CD4-positive, alpha-beta T cell treated with Interleukin-4 for 1 hour (primary cell): ENCODE results near the gene TMBIM6.
"Not testable (repeated sequence)": the region's sequence is repeated elsewhere in the genome, so short reads cannot be mapped to it uniquely, and the experiment has no call there.

Experiments used
- DNase-seq, 2 donors: peaks; one replicate each; pipeline ENCODE4 v3.0.0-alpha.2; 2020 to 2022

TMBIM6 gene, protein sequence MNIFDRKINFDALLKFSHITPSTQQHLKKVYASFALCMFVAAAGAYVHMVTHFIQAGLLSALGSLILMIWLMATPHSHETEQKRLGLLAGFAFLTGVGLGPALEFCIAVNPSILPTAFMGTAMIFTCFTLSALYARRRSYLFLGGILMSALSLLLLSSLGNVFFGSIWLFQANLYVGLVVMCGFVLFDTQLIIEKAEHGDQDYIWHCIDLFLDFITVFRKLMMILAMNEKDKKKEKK

DNA sequence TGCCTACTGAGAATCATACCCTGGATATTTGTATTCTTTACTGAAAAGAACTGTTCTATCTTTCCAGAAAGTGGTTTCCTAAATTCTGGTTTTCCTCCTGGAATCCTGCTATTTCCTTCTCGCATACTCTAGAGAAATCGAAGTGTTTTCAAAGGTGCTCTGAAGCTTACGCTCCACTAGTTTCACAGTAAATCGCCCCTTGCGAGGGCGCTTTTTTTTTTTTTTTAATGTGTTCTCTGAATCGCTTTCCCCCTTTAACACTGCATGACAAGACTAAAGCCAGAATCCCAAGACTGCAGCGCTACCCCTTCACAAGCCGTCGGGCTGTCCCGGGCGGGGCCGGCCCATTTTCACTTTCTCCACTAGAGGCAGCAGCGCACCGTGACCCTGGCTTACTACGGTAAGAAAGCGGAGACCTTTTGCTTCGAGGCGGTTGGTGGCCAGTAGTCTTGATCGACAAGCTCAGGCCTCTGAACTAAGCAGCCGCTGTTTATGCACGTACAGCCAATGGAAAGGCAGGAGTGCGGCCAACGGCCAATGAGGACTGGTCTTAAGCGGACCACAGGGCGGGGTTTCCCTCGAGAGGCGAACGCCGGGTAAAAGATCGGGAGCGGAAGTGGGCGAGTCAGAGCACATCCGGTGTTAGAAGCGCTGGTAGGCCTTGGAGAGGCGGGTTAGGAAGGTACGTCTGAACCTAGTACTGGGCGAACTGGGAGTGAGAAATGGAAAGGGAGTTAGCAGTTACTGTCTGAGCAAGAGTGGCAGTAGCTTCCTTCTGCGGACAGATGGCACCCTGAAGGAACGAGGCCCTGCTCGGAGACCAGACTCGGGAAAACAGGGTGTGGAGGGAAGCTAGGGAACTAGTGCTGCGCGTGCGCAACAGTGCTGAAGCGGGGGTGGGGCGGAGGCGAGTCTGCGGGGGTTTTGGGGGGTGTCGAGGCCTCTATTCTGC is at the start of gene TMBIM6:
Gene TMBIM6 (plus strand): TSS at position 628 of the 952 bp plus-strand sequence. CDS start 10,937 bp downstream, outside the sequence.
- peak; percentile 100 for DNase-seq

DNA sequence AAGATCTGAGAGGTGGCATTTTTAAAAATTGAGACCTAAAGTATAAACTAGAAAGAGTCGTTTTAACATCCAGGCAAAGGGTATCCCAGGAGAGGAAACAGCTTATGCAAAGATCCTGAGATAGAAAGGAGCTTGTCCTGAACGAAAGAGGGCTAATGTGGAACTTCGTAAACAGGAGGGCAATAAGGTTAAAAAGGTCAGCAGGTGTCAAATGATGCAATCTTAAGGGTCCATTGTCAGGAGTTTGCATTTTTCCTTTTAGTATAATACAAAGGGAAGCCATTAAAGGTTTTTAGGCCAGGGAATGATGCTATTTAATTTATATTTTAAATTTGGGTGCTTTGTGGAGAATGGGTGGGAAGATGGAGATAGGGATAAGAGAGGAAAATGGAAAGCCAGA is 48.5 kb upstream of the TMBIM6 start:
- DNase-seq, result no peak

DNA sequence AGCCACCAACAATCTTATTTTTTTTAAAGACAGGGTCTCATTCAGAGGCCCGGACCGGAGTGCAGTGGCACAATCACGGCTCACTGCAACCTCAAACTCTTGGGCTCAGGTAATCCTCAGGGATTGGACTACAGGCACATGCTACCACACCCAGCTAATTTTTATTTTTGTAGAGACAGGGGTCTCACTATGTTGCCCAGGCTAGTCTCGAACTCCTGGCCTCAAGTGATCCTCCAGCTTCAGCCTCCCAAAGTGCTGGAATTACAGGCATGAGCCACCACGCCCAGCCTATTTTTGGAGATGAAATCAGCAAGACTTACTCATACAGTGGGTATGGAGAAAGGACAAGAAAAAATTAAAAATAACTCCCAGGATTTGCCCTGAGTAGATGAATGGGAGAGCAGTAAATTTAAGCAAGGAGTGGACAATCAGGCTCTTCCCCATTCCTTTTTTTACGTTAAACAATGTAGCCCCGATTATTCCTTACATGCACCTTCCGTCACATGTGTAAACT is 47.4 kb upstream of the TMBIM6 start:
- no peak for DNase-seq

DNA sequence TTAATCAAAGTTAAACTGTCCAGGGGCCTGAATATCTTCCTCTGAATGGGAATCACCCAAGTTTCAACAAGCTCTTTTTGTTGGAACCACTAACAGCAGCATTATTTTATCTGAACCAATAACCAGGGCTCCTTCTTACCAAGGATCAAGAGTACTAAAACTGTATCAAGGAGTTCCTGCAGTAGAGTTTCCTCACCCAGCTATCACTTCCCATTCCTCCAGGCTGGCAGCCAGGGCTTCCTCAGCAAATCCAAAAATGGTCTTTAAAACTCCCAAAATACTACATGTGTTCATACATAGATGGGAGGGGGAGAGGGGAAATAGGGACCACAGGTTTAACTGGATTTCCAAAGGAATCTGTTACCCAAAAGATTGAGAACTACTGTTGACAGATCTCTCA is 44.6 kb upstream of the TMBIM6 start:
- no peak for DNase-seq

DNA sequence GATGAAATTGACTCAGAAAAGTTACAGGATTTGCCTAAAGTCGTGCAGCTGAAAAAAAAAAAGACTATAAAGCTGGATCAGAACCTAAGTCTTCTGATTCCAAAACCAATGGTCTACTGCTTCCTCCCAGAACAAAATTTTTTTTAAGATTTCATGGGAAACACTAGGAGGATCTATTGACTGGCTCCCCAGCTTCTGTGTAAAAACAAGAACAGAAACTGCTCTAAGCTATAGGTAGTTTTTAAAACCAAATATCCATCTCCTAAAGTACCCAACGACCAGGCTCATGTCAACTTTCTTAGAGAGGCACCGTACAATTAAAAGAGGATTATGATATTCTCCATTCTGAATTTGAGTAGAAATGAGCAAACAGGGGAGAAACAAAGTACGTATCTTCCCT is 43.5 kb upstream of the TMBIM6 start:
- no peak for DNase-seq

DNA sequence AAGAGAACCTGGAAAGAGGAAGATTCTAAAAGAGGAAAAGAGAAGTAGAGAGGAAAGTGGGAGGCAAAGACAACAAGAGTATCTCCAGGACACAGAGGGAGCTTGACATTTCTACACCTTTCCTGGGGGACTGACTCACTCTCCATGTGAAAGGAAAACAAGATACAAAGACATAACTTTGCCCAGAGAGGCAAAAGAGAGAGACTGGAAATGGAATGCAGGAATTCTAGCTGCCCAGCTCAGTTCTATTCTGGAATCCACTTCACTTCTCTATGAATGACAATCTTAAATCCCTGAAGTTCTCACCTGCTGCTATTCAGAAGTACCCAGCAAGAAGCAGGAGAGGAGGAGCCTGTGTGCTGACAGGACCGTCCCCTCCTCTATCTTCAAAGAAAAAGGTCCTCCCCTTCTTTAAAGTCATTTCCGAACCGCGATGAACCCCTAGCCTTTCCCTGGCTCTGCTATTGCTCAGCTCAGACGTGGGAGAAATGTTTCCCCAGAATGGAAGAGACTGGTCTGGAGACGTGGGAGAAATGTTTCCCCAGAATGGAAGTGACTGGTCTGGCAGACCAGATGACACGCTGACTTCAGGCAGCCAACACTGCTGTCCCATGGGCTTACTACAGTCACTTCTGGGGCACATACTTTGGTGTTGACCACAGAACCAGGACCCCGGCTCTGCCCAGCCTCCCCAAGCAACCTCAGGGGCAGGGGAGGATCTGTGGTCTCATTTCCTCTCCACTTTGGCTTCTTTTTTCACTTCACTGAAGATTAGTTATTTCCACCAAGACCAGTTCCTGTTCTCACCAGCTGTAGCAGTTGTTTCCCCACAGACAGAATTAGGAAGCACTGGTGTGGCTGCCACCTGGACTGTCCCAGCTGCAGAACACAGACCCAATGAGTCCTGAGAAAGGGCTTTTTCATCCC is 42.5 kb upstream of the TMBIM6 start:
- DNase-seq, result peak; percentile 51

DNA sequence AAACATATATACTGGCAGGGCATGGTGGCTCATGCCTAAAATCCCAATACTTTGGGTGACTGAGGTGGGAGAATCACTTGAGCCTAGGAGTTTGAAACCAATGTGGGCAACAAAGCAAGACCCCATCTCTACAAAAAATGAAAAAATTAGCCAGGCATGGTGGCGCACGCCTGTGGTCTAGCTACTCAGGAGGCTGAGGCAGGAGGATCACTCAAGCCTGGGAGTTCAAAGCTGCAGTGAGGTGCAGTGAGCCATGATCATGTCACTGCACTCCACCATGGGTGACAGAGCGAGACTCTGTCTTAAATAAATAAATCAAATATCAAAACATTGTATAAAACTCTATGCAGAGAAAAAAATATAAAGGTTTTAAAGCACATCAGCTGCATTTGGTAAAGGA is 39.3 kb upstream of the TMBIM6 start:
- no peak for DNase-seq

DNA sequence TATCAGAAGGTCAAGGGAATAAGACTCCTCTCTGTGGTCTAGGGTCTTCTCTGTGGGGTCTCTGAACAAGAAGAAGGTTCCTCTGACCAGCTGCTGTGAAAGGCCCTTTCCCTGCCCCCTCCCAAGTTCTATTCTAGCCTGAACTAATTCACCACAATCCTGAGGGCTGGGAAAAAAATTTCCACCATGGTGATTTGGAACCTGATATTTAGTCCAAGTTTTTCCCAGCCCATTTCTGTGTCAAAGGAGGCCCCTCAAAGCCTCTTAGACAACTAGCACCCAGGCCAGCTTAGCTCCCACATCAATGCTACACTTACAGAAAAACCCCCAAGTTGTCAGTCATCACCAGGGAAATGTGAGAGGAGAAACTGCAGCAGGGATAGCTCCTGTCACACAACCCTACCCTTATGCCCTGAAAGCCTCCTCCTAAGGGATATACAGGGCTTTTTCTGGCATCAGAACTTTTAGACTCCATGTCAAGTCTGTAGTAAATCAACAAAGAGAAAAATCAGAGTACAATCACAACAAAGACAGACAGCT is 38.6 kb upstream of the TMBIM6 start:
- no peak for DNase-seq

DNA sequence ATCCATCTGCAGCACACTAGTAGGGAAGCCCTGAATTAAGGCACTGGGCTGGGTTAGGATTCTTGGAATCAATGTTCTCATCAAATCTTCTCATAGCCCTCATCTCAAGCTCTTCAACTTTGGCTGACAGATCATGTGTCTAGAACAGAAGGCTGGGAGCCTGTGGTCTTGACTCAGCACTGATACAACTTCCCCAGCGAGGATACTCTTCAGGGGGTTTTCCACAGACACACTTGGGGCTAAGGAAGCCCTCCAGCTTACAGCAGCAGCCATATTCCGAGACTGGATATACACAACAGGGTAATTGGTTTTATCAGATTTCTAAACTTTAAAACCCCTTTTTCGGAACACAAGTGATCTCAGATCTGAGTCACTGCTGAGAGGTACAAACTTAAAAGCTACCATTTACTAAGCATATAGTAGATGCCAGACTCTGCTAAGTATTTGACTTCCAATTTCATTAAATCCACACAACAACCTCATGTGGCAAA is 37.7 kb upstream of the TMBIM6 start:
- peak; percentile 38 to 51 for DNase-seq

DNA sequence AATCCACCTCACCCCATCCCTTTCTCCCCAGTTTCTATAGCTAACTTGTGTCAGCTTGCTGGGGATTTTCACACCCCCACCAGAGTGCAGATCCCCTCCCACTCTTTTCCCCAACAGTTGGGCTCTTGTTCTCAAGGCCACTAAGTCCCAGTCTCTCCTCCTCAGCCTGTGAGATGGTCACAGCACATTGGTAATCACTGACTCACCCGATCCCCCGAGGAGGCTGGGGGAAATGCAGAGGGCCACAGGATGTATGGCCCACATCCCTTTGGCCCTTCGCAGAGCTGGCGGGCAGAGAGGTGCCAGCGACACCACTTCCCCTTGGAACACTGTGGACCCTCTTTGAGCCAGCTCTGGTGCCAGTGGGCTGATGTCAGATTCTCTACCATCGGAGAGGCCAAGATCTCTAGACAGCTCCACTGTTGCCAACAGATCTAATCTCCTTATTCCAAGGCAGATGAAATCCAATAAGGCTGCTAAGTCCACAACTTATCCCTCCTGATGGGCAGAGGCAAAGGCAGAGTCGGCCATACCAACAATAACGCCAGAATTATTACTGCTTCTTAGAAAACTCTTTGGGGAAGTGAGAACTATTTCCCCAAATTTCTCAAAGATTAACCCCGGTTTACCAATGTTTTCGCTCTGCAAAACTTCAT is 35.8 kb upstream of the TMBIM6 start:
- DNase-seq, result peak in 1 of 2 donors; percentile 40

DNA sequence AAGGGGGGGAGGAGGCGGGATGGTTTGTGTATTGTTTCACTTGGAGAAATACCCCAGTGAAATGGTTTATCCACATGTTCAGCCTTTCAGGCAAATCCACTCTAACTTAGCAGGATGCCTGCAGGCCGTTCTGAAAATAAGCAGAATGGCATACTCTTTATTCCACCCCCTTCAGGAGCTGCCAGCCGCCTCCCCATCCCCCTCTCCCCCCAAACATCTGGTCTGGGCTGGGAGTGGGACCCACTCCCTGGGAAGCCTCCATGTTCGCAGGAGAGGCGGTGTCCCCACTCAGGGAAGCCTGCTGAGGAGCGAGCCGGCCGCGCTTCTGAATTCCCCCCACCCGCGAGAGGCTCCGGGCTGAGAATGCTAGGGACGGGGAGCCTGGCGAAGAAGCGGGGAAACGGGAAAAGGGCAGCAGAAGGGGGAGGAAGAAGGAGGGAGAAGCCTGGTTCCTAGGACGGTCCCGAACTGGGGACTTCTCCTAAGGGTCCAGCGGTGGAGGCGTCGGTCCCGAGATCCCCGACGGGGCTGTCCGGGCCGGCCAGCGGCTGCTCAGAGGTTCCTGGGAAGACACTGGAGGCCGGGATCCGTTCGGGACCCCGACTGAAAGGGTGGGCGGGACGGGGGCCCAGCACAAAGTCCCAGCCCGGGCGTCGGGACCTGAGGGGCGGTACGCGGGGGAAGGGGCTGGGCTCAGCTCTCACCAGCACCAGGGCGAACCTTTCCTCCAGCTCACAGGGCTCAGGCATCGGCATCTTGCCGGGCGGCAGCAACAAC is 34.8 kb upstream of the TMBIM6 start:
- DNase-seq, result no peak

DNA sequence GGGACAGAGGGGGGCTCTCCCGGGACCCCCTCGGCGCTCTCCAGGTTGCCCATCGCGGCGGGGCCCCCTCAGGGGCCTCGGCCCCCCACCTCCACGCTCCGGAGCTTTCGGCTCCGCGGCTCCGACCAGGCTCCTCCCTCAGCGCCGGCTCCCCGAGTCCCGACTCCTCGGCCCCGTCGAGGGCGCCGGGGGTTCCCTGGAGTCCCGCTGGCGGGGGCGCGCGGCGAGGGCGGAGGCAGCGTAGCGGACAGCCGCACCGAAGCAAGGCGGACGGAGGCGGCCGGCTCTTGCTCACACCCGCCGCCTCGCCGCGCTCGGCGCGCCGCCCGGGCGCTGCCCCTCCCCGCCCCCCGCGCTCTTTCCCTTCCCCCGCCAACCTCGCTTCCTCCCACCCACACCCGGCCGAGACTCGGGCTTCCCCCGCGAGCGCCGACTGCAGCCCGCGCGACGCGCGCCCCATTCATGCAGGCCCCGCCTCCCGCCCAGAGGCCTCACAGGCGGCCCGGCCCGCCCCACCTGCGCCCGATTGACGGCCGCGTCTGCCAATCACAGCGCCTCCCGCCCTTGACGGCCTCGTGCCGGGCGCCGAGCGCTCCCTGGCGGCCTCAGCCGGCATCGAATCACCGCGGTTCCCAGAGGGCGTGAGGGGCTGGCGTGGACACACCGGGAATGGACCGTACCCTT is 34.1 kb upstream of the TMBIM6 start, which contains the start of gene FMNL3:
Gene FMNL3 (minus strand): TSS at position 278 of the 684 bp plus-strand sequence. CDS start 225 bp downstream, at position 53.
- peak; percentile 98 for DNase-seq

DNA sequence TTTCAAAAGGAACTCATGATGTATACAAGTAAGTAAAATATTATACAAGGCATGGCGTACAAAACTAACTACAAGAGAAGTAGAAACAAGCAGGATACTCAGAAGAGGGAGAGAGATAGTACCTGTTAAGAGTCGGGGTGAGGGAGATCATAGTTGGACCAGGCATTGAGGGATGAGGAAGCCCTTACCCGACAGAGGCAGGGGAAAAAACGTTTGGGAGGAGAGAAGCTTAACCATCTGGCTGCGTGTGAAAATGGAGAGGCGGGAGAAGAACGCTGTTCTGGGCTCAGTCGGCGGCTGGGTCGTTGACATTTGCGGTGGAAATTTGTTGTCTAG is 33.6 kb upstream of the TMBIM6 start:
- DNase-seq, result no peak

DNA sequence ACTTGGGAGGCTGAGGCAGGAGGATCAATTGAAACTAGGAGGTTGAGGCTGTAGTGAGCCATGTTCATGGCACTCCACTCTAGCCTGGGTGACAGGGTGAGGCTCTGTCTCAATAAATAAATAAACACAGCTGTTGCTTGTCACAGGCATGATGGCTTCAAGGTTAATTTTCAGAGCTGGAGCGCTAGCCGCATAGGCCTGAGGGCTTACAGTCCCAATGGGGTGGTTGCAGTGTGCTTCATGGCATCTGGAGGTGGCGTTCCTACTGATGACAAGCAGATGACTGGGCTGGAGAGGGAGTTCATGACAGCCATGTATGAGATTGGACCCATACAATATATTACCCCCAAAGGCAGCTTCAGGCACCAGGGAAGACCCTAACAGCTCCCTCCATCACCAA is 32.5 kb upstream of the TMBIM6 start:
- DNase-seq, result no peak

DNA sequence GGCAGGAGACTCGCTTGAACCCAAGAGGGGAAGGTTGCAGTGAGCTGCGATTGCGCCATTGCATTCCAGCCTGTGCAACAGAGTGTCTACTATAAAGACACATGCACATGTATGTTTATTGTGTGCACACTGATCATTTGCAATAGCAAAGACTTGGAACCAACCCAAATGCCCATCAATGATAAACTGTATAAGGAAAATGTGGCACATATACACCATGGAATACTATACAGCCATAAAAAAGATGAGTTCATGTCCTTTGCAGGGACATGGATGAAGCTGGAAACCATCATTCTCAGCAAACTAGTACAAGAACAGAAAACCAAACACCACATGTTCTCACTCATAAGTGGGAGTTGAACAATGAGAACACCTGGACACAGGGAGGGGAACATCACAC is 27.4 kb upstream of the TMBIM6 start:
- not testable (repeated sequence) for DNase-seq

DNA sequence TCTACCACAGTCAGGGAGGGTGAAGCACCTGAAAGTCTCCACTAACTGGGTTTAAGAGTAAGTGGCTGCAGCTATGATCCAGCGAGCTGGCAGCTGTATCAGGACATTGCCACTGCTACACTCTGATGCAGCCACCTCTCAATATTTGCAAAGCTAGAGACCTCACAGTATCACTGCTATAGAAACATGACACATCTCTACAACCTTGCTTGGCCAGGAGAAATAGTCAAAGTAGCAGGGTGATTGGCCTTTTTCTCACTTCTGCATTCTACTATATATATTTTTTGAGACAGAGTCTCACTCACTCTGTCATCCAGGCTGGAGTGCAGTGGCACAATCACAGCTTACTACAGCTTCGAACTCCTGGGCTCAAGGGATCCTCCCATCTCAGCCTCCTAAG is 24.8 kb upstream of the TMBIM6 start:
- DNase-seq, result no peak

DNA sequence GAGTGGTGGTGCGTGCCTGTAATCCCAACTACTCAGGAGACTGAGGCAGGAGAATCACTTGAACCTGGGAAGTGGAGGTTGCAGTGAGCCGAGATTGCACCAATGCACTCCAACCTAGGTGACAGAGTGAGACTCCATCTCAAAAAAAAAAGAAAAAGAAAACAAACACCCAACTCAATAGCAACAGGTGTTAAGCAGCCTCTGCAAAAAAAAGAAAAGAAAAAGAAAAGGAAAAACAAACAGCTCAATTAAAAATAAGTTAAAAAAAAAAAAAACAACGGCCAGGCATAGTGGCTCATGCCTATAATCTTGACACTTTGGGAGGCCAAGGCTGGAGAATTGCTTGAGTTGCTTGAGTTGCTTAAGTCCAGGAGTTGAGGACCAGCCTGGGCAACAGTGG is 23.6 kb upstream of the TMBIM6 start:
- DNase-seq, result not testable (repeated sequence)

DNA sequence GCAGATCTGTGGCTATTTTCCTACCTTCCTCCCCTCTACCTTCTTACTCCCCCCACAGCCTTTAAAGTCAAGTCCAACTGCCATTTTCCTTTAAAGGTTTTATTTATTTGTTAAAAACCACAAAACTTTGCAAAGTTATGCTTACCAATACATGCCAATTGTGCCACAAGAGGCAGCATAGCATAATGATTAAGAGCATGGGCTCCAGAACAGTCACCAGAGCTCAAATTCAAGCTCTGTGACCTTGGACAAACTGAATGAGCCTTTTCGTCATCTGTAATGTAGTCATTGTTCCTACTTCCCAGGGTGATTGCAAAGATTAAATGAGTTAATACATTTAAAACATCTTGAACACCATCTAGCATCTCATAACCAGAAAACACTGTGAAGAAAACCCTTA is 21.1 kb upstream of the TMBIM6 start:
- peak in 1 of 2 donors; percentile 19 for DNase-seq

DNA sequence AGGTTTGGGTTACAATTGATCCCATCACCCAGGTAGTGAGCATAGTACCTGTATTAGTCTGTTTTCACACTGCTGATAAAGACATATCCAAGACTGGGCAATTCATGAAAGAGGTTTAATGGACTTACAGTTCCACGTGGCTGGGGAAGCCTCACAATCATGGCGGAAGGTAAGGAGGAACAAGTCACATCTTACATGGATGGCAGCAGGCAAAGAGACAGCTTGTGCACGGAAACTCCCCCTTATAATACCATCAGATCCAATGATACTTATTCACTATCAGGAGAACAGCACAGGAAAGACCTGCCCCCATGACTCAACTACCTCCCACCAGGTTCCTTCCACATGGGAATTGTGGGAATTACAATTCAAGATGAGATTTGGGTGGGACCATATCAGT is 20.0 kb upstream of the TMBIM6 start:
- not testable (repeated sequence) for DNase-seq

DNA sequence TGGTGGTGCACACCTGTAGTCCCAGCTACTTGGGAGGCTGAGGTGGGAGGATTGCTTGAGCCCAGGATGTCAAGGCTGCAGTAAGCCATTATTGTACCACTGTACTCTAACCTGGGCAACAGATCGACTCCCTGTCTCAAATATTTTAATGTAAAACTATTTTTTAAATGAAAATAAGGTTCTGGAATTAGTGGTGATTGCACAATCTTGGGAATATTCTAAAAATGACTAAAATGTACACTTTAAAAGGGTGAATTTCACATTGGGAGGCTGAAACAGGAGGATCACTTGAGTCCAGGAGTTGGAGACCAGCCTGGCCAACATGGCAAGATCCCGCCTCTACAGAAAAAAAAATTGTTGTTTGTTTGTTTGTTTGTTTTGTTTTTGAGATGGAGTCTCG is 12.9 kb upstream of the TMBIM6 start:
- no peak for DNase-seq
